Activated T-cell treated with anti-CD3 and anti-CD28 coated beads for 4 hours (primary cell): ENCODE data around the gene SNAPC1.

Experiments
- DNase-seq: peaks from one replicate; pipeline ENCODE4 v3.0.0-alpha.2; 2020

Gene SNAPC1

GRCh38 chr14:61813096-61813606, 50.9 kb downstream of the SNAPC1 start:
- no peak for DNase-seq

- no peak for DNase-seq
Measured at GRCh38 chr14:61822458-61822857, 60.2 kb downstream of the SNAPC1 start.

- no peak for DNase-seq
Measured at GRCh38 chr14:61832783-61833182, 70.6 kb downstream of the SNAPC1 start.

GRCh38 chr14:61836184-61836583, 74.0 kb downstream of the SNAPC1 start:
- DNase-seq: no peak

GRCh38 chr14:61836807-61837206, 74.6 kb downstream of the SNAPC1 start:
- DNase-seq: no peak

- peak; percentile 65 for DNase-seq
Measured at GRCh38 chr14:61837336-61838229, 75.4 kb downstream of the SNAPC1 start.

GRCh38 chr14:61838661-61839245, 76.5 kb downstream of the SNAPC1 start:
- DNase-seq: no peak

GRCh38 chr14:61839507-61839906, 77.3 kb downstream of the SNAPC1 start:
- DNase-seq: no peak

GRCh38 chr14:61841145-61841544, 78.9 kb downstream of the SNAPC1 start:
- no peak for DNase-seq
